Endothelial cell of umbilical vein (primary cell): ENCODE data around the gene ITSN1. TPM values are rescaled to one million over a fixed set of nuclear protein-coding genes. Genes with fewer than 3 reads are reported as not detected.

Source experiments
- BruUV-seq: library from RNA; stranded (reverse); fragments of 400-500 nt; replicated peaks from 2 replicates; lab custom pipeline; 2021; lab: Mats Ljungman, UMichigan
- CTCF ChIA-PET: fragments of 300-600, 350-600 bp; sonication (Branson Sonifier 250); formaldehyde crosslinking; loops from one replicate; lab custom pipeline; 2021; ENCODE audit warnings: antibody characterized with exemption, inconsistent platforms; lab: Charles Lee
- POLR2A ChIA-PET: fragments of 300-600, 350-600 bp; sonication (Branson Sonifier 250); formaldehyde crosslinking; loops from one replicate; lab custom pipeline; 2021; ENCODE audit warnings: antibody characterized with exemption, inconsistent platforms; lab: Charles Lee
- DNase-seq: peaks from one replicate; pipeline ENCODE4 v3.0.0-alpha.2; 2011; ENCODE audit warnings: low read depth, low spot score
- FAIRE-seq: peaks from 2 replicates; lab custom pipeline; 2011; peaks lifted over from hg19 to GRCh38; lab: Jason Lieb, UNC
- H2AFZ ChIP-seq: 2 replicates; pipeline ENCODE4 v1.6.0; 2012; ENCODE audit warnings: low read depth, low read length, control low read depth, inconsistent platforms
- H3K27ac ChIP-seq: 2 replicates; pipeline ENCODE4 v1.5.1; 2011; ENCODE audit warnings: low read depth, mild to moderate bottlenecking, control low read depth, low read length, moderate library complexity; ENCODE audit not compliant: insufficient read depth
- H3K27me3 ChIP-seq, 2 experiments: 2 replicates each; pipeline versions ENCODE4 v1.6.0 to v1.6.1; 2011; ENCODE audit warnings: low read length in 2 of 2, mixed read lengths in 1 of 2; ENCODE audit not compliant: control insufficient read depth in 2 of 2, insufficient read depth in 2 of 2
- H3K36me3 ChIP-seq, 2 experiments: 2 replicates in 1 of 2; 3 replicates in 1 of 2; pipeline ENCODE4 v1.5.1; 2011; ENCODE audit warnings: low read length in 2 of 2, mild to moderate bottlenecking in 1 of 2, moderate library complexity in 1 of 2; ENCODE audit not compliant: control insufficient read depth in 2 of 2, insufficient read depth in 2 of 2; ENCODE audit errors: extremely low read depth in 1 of 2
- H3K4me1 ChIP-seq: 3 replicates; pipeline ENCODE4 v1.5.1; 2011; ENCODE audit warnings: mild to moderate bottlenecking, low read length; ENCODE audit not compliant: control insufficient read depth, insufficient read depth; ENCODE audit errors: extremely low read depth
- H3K4me2 ChIP-seq: 2 replicates; pipeline ENCODE4 v1.6.1; 2011; ENCODE audit warnings: low read length, control low read depth, mixed read lengths; ENCODE audit not compliant: insufficient read depth
- H3K4me3 ChIP-seq, 3 experiments: fragments of 200-600 bp in 1 of 3; sonication (generic), shearing (Covaris generic) in 1 of 3; replicated peaks in 1 of 3; 2 replicates each; pipeline ENCODE4 v1.5.1; 2011 to 2016; ENCODE audit warnings: control low read depth in 3 of 3, low read length in 3 of 3, mild to moderate bottlenecking in 2 of 3, inconsistent platforms in 1 of 3, low read depth in 1 of 3, moderate library complexity in 1 of 3; ENCODE audit not compliant: insufficient read depth in 1 of 3
- H3K79me2 ChIP-seq: 2 replicates; pipeline ENCODE4 v1.6.0; 2012; ENCODE audit warnings: low read length, inconsistent platforms; ENCODE audit not compliant: control insufficient read depth, insufficient read depth
- H3K9ac ChIP-seq: replicated peaks from 2 replicates; pipeline ENCODE3; 2011; ENCODE audit warnings: low read length, control low read depth; ENCODE audit not compliant: insufficient read depth; ENCODE audit errors: extremely low read depth
- H3K9me1 ChIP-seq: replicated peaks from 3 replicates; pipeline ENCODE4 v1.6.0; 2011; ENCODE audit warnings: mild to moderate bottlenecking, low read length; ENCODE audit not compliant: control insufficient read depth, insufficient read depth; ENCODE audit errors: extremely low read depth
- H3K9me3 ChIP-seq: replicated peaks from 2 replicates; pipeline ENCODE4 v1.5.1; 2012; ENCODE audit warnings: low read length, inconsistent platforms; ENCODE audit not compliant: control insufficient read depth, insufficient read depth
- H4K20me1 ChIP-seq: replicated peaks from 2 replicates; pipeline ENCODE3; 2011; ENCODE audit warnings: mild to moderate bottlenecking, low read length; ENCODE audit not compliant: control insufficient read depth, insufficient read depth; ENCODE audit errors: extremely low read depth
- EZH2 ChIP-seq: IDR thresholded peaks from 2 replicates; pipeline ENCODE4 v1.6.1; 2012; ENCODE audit warnings: borderline replicate concordance, low read depth, mild to moderate bottlenecking, moderate library complexity, low read length, inconsistent platforms; ENCODE audit not compliant: severe bottlenecking
- FOS ChIP-seq: IDR thresholded peaks from 2 replicates; pipeline ENCODE4 v1.6.1; 2011; ENCODE audit warnings: mild to moderate bottlenecking, low read length, moderate library complexity, borderline replicate concordance; ENCODE audit not compliant: insufficient read depth
- JUN ChIP-seq: IDR thresholded peaks from 2 replicates; pipeline ENCODE4 v1.6.1; 2011; ENCODE audit warnings: borderline replicate concordance, low read depth; ENCODE audit not compliant: insufficient read length, insufficient read depth
- MYC ChIP-seq: IDR thresholded peaks from one replicate; pipeline ENCODE4 v1.6.1; 2011; ENCODE audit warnings: mild to moderate bottlenecking, low read depth, low read length
- POLR2A ChIP-seq: IDR thresholded peaks from 2 replicates; pipeline ENCODE4 v1.6.1; 2012; ENCODE audit warnings: low read depth, mild to moderate bottlenecking, control low read depth, low read length
- POLR2AphosphoS5 ChIP-seq: IDR thresholded peaks from 2 replicates; pipeline ENCODE4 v1.6.1; 2012; ENCODE audit warnings: low read depth, mild to moderate bottlenecking, control low read depth, low read length, moderate library complexity; ENCODE audit not compliant: insufficient read depth
- dilution Hi-C: fragments of 300-500 bp; cut with MboI; formaldehyde crosslinking; loops from one replicate; pipeline ENCODE4 v1.15.0; 2019; ENCODE audit warnings: low sequenced_read_pairs; ENCODE audit not compliant: extremely low pct_ligation_motif_present
- intact Hi-C: fragments of 100-400 bp; cut with micrococcal nuclease; formaldehyde crosslinking; loops from one replicate; pipeline ENCODE4 v1.10.0; 2022
- polyA plus RNA-seq, 4 experiments: library from polyadenylated mRNA; depleted of rRNA in 3 of 4; stranded (reverse) in 3 of 4; unstranded in 1 of 4; fragments of >200 nt; gene quantifications; 2 replicates each; pipeline versions ENCODE4 v1.2.1 to v1.2.3, GENCODE V29; 2011 to 2012; ENCODE audit warnings: missing spikeins in 1 of 4
- total RNA-seq: library from RNA; stranded (reverse); gene quantifications from 2 replicates; pipeline ENCODE4 v1.2.3, GENCODE V29; 2021
- TF ChIP-seq, protein P1 (sequence below), 2 donors: IDR thresholded peaks; 1 replicate in 1 of 2; 2 replicates in 1 of 2; pipeline ENCODE4 v1.5.1; 2011; ENCODE audit warnings: low read length in 2 of 2, mild to moderate bottlenecking in 2 of 2, moderate library complexity in 2 of 2, control low read depth in 1 of 2, inconsistent platforms in 1 of 2, low read depth in 1 of 2; ENCODE audit not compliant: insufficient read depth in 1 of 2; ENCODE audit errors: extremely low read depth in 1 of 2

Gene ITSN1
- total and polyA plus RNA-seq, 2 donors (not counting 3 experiments of a cell fraction or from before 2014, with no cell fraction given): 72.2 to 86.8 TPM

- H3K9me3 ChIP-seq: no peaks in the 10 kb centered on the region
- no peak overlapping the region for H2AFZ ChIP-seq
- H3K36me3 ChIP-seq: no peaks in the 10 kb centered on the region
- dilution Hi-C loops (no loop called here), intact Hi-C loops (no loop called here)
- no peaks in the 10 kb centered on the region for H3K27me3 ChIP-seq
- DNase-seq (no peak), FAIRE-seq (no peak)
- BruUV-seq: no TSS peak
- H4K20me1 ChIP-seq: no peaks in the 10 kb centered on the region
- CTCF ChIA-PET: no interaction called here
- H3K4me1 ChIP-seq: peaks cover 47% of the 10 kb centered on the region
- no peak overlapping the region for H3K4me2 ChIP-seq
- H3K9ac ChIP-seq: no peak overlapping the region
- H3K27ac ChIP-seq: no peak overlapping the region
- no peak overlapping the region for H3K4me3 ChIP-seq
- TF ChIP-seq POLR2A: no peak
- TF ChIP-seq, protein P1, sequence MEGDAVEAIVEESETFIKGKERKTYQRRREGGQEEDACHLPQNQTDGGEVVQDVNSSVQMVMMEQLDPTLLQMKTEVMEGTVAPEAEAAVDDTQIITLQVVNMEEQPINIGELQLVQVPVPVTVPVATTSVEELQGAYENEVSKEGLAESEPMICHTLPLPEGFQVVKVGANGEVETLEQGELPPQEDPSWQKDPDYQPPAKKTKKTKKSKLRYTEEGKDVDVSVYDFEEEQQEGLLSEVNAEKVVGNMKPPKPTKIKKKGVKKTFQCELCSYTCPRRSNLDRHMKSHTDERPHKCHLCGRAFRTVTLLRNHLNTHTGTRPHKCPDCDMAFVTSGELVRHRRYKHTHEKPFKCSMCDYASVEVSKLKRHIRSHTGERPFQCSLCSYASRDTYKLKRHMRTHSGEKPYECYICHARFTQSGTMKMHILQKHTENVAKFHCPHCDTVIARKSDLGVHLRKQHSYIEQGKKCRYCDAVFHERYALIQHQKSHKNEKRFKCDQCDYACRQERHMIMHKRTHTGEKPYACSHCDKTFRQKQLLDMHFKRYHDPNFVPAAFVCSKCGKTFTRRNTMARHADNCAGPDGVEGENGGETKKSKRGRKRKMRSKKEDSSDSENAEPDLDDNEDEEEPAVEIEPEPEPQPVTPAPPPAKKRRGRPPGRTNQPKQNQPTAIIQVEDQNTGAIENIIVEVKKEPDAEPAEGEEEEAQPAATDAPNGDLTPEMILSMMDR (IDR thresholded peaks at IDR 0.05; ENCODE audit: extremely low read depth in 1 of 2, insufficient read depth in 1 of 2, low read depth in 1 of 2, low read length in 2 of 2): no peak
- TF ChIP-seq MYC: no peak
- TF ChIP-seq FOS: no peak
- TF ChIP-seq POLR2AphosphoS5: no peak
- TF ChIP-seq JUN: no peak
- TF ChIP-seq EZH2: no peak
- H3K79me2 ChIP-seq: peaks cover 80% of the 10 kb centered on the region
- POLR2A ChIA-PET: no interaction called here
- H3K9me1 ChIP-seq: no peaks in the 10 kb centered on the region
Measured at GRCh38 chr21:33660406-33660805, 18.1 kb downstream of the ITSN1 start.
